GM10266 (cell line): ENCODE results near the gene LRCH1.

Source experiments
- DNase-seq: peaks from one replicate; pipeline ENCODE4 v3.0.0; 2012; ENCODE audit errors: extremely low spot score
- CTCF ChIP-seq: IDR thresholded peaks from 2 replicates; pipeline ENCODE4 v1.5.1; 2012; ENCODE audit warnings: mild to moderate bottlenecking, low read depth; ENCODE audit not compliant: control insufficient read depth, insufficient read depth; ENCODE audit errors: missing control alignments

LRCH1 gene

GRCh38 chr13:46738055-46738454 lies 185.1 kb downstream of the LRCH1 start:
- no peak for TF ChIP-seq CTCF

GRCh38 chr13:46738766-46739165 lies 185.8 kb downstream of the LRCH1 start:
- TF ChIP-seq CTCF = no peak
- DNase-seq = no peak

More at GRCh38 chr13:46738055-46738454, 185.1 kb downstream of the LRCH1 start:
- DNase-seq = no peak

GRCh38 chr13:46739447-46740098 lies 186.6 kb downstream of the LRCH1 start:
- DNase-seq = no peak
- no peak for TF ChIP-seq CTCF

GRCh38 chr13:46743191-46743590 lies 190.2 kb downstream of the LRCH1 start:
- DNase-seq = no peak
- TF ChIP-seq CTCF = no peak

- no peak for TF ChIP-seq CTCF
- DNase-seq = no peak
Measured at GRCh38 chr13:46745062-46745461, 192.1 kb downstream of the LRCH1 start.

GRCh38 chr13:46745706-46746105 lies 192.7 kb downstream of the LRCH1 start:
- DNase-seq = no peak
- TF ChIP-seq CTCF = no peak

GRCh38 chr13:46747031-46747820 lies 194.3 kb downstream of the LRCH1 start:
- no peak for TF ChIP-seq CTCF
- no peak for DNase-seq
